Neural progenitor cell (in vitro differentiated cells): ENCODE data around the gene SNX10. TPM values are rescaled to one million over a fixed set of nuclear protein-coding genes. Genes with fewer than 3 reads are reported as not detected.
A peak's percentile ranks its signal among the peaks of the same experiment; 100 is the strongest.
"Not testable (repeated sequence)": the region's sequence is repeated elsewhere in the genome, so short reads cannot be mapped to it uniquely, and the experiment has no call there.

Source experiments
- DNase-seq: peaks from one replicate; pipeline ENCODE4 v3.0.0-alpha.2; 2016; ENCODE audit warnings: low spot score
- H2AFZ ChIP-seq: fragments of 200-600 bp; sonication (generic); replicated peaks from 2 replicates; pipeline ENCODE4 v1.6.1; 2016; ENCODE audit warnings: antibody characterized with exemption
- H3F3A ChIP-seq: fragments of 200-600 bp; sonication (generic); 2 replicates; pipeline ENCODE4 v1.6.1; 2016; ENCODE audit warnings: antibody characterized with exemption, low read depth
- H3K27ac ChIP-seq: fragments of 200-600 bp; sonication (generic); 2 replicates; pipeline ENCODE4 v1.5.1; 2016; ENCODE audit warnings: mild to moderate bottlenecking
- H3K27me3 ChIP-seq: fragments of 200-600 bp; sonication (generic); 2 replicates; pipeline ENCODE4 v1.6.1; 2016; ENCODE audit warnings: mild to moderate bottlenecking, moderate library complexity
- H3K36me3 ChIP-seq: fragments of 200-600 bp; sonication (generic); 2 replicates; pipeline ENCODE4 v1.5.1; 2016
- H3K4me1 ChIP-seq: fragments of 200-600 bp; sonication (generic); 2 replicates; pipeline ENCODE4 v1.6.1; 2016; ENCODE audit warnings: mixed run types
- H3K4me2 ChIP-seq: fragments of 200-600 bp; sonication (generic); 2 replicates; pipeline ENCODE4 v1.6.1; 2016
- H3K4me3 ChIP-seq: fragments of 200-600 bp; sonication (generic); 2 replicates; pipeline ENCODE4 v1.5.1; 2016
- H3K79me2 ChIP-seq: fragments of 200-600 bp; sonication (generic); 2 replicates; pipeline ENCODE4 v1.6.1; 2016; ENCODE audit warnings: low read depth
- H3K9ac ChIP-seq: fragments of 200-600 bp; sonication (generic); 2 replicates; pipeline ENCODE4 v1.6.1; 2016
- H3K9me3 ChIP-seq: fragments of 200-600 bp; sonication (generic); 2 replicates; pipeline ENCODE4 v1.5.1; 2016; ENCODE audit warnings: low read depth
- H4K20me1 ChIP-seq: fragments of 200-600 bp; sonication (generic); 2 replicates; pipeline ENCODE4 v1.6.1; 2016; ENCODE audit warnings: low read depth
- H3K27ac Mint-ChIP-seq: 3 replicates; pipeline ENCODE4 v1.8.0; 2021; ENCODE audit warnings: mixed read lengths
- H3K27me3 Mint-ChIP-seq: 2 replicates; pipeline ENCODE4 v1.8.0; 2022; ENCODE audit warnings: low read depth, mild to moderate bottlenecking, inconsistent platforms, moderate library complexity, mixed read lengths; ENCODE audit not compliant: insufficient read depth
- H3K36me3 Mint-ChIP-seq: 3 replicates; pipeline ENCODE4 v1.8.0; 2021; ENCODE audit warnings: mixed read lengths
- H3K4me1 Mint-ChIP-seq: 3 replicates; pipeline ENCODE4 v1.8.0; 2021; ENCODE audit warnings: mixed read lengths
- H3K4me3 Mint-ChIP-seq: 3 replicates; pipeline ENCODE4 v1.8.0; 2021; ENCODE audit warnings: mild to moderate bottlenecking, moderate library complexity, mixed read lengths
- H3K9me3 Mint-ChIP-seq: 3 replicates; pipeline ENCODE4 v1.8.0; 2020; ENCODE audit warnings: mixed read lengths
- EZH2 ChIP-seq: fragments of 200-600 bp; sonication (generic); IDR thresholded peaks from 2 replicates; pipeline ENCODE4 v1.6.1; 2017; ENCODE audit warnings: antibody characterized with exemption, mild to moderate bottlenecking, moderate library complexity
- EZH2phosphoT487 ChIP-seq: fragments of 200-600 bp; sonication (generic); IDR thresholded peaks from 2 replicates; pipeline ENCODE4 v1.6.1; 2017; ENCODE audit warnings: antibody characterized with exemption
- total RNA-seq: library from RNA; depleted of rRNA; stranded (reverse); fragments of >200 nt; gene quantifications from 2 replicates; pipeline ENCODE4 v1.2.3, GENCODE V29; 2015; ENCODE audit warnings: low replicate concordance
- TF ChIP-seq, protein P1 (sequence below): fragments of 200-600 bp; sonication (generic); IDR thresholded peaks from 2 replicates; pipeline ENCODE4 v1.5.1; 2017; ENCODE audit warnings: antibody characterized with exemption, mild to moderate bottlenecking

Gene SNX10, protein sequence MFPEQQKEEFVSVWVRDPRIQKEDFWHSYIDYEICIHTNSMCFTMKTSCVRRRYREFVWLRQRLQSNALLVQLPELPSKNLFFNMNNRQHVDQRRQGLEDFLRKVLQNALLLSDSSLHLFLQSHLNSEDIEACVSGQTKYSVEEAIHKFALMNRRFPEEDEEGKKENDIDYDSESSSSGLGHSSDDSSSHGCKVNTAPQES
- total RNA-seq, result 19.5 and 29.6 TPM in 2 replicates

DNA sequence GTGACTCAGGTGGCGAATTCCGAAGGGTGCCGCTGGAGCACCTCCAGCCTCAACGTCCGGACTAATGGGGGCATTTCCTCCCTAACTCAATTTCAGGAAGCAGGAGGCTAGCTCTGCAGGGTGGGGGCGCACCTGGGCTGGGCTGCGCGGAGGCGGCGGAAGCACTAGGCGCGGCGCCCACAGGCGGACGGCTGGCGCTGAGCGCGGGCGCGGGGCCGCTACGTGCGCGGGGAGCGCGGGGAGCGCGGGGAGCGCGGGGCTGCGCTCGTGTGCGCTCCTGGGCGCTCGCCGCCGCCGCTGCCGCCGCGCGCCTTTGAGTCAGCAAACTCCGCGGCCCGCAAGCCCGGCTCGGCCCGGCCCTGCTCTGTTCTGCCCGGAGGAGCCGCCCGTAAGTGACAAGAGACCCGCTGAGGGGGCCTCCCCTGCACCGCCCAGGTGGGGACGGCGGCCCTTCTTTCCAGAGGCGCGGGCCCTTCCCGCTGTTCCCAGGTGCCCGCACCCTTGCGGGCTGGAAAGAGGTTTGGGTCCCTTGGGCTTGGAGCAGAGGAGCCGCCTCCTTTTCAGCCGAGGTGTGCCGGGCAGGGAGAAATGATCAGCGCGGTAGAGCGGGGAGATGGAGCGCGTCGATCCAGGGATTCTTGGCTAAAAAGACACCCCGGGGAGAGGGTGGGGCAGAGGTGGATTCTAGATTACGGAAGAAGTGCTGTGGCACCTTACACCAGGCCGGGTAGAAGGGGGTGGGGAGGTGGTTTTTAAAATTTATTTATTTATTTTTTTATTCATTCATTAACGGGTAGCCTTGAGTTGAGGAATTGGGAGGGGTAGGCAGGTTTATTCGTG, at the start of gene SNX10:
Gene SNX10, plus strand, starts transcription at position 164 of the 840 bp plus-strand sequence. CDS start 54,581 bp downstream, outside the sequence.
- no peaks in the 10 kb centered on the region for H3K9me3 Mint-ChIP-seq
- peak within 1 kb of the TSS; percentile 96 for H2AFZ ChIP-seq
- H3K36me3 ChIP-seq, result no peaks in the 10 kb centered on the region
- peaks cover 4% of the 10 kb centered on the region for H3K27me3 Mint-ChIP-seq
- no peaks in the 10 kb centered on the region for H3K36me3 Mint-ChIP-seq
- no peaks in the 10 kb centered on the region for H3K9me3 ChIP-seq
- no peak within 1 kb of the TSS for H3K27ac Mint-ChIP-seq
- H3K79me2 ChIP-seq, result no peaks in the 10 kb centered on the region
- H3K27ac ChIP-seq, result no peak within 1 kb of the TSS
- H4K20me1 ChIP-seq, result no peaks in the 10 kb centered on the region
- H3K4me3 Mint-ChIP-seq, result peak within 1 kb of the TSS; percentile 90
- peak within 1 kb of the TSS; percentile 83 for H3K4me2 ChIP-seq
- H3K4me1 ChIP-seq, result peaks cover 5% of the 10 kb centered on the region
- peak; percentile 88 for DNase-seq
- H3K4me1 Mint-ChIP-seq, result peaks cover 7% of the 10 kb centered on the region
- no peak within 1 kb of the TSS for H3K9ac ChIP-seq
- no peaks in the 10 kb centered on the region for H3K27me3 ChIP-seq
- no peak for TF ChIP-seq EZH2phosphoT487
- TF ChIP-seq, protein P1, sequence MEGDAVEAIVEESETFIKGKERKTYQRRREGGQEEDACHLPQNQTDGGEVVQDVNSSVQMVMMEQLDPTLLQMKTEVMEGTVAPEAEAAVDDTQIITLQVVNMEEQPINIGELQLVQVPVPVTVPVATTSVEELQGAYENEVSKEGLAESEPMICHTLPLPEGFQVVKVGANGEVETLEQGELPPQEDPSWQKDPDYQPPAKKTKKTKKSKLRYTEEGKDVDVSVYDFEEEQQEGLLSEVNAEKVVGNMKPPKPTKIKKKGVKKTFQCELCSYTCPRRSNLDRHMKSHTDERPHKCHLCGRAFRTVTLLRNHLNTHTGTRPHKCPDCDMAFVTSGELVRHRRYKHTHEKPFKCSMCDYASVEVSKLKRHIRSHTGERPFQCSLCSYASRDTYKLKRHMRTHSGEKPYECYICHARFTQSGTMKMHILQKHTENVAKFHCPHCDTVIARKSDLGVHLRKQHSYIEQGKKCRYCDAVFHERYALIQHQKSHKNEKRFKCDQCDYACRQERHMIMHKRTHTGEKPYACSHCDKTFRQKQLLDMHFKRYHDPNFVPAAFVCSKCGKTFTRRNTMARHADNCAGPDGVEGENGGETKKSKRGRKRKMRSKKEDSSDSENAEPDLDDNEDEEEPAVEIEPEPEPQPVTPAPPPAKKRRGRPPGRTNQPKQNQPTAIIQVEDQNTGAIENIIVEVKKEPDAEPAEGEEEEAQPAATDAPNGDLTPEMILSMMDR, result peak; percentile 48
- H3K4me3 ChIP-seq, result peak within 1 kb of the TSS; percentile 81
- H3F3A ChIP-seq, result peaks cover 5% of the 10 kb centered on the region

DNA sequence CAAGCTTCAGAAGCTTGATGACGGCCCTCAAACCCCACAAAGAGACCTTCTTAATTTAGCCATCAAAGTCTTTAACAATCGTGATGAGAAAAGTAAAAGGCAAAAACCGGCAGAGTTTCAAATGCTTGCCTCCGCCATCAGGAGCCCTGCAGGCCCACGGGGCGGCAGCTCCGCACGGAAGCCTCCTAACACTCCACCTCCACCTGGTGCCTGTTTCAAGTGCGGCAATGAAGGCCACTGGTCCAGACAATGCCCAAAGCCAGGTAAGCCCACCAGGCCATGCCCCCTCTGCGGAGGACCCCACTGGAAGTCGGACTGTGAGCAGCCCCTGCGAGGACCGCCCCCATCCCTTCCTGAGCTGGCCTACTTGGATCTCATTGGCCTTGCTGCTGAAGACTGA, 46.5 kb upstream of the SNX10 start:
- Mint-ChIP-seq H3K9me3 (no peaks in the 10 kb centered on the region), H3K4me1 (no peaks in the 10 kb centered on the region), H3K27me3 (peaks cover 3% of the 10 kb centered on the region), H3K36me3 (no peaks in the 10 kb centered on the region), H3K4me3 (no peak overlapping the region), H3K27ac (no peak overlapping the region)
- no peaks in the 10 kb centered on the region for H3K79me2 ChIP-seq
- no peaks in the 10 kb centered on the region for H3K4me1 ChIP-seq
- H3K36me3 ChIP-seq, result no peaks in the 10 kb centered on the region
- no peaks in the 10 kb centered on the region for H3F3A ChIP-seq
- no peak overlapping the region for H3K4me3 ChIP-seq
- H3K9me3 ChIP-seq, result no peaks in the 10 kb centered on the region
- no peak overlapping the region for H3K9ac ChIP-seq
- H2AFZ ChIP-seq, result no peak overlapping the region
- H3K27me3 ChIP-seq, result no peaks in the 10 kb centered on the region
- H3K27ac ChIP-seq, result no peak overlapping the region
- no peak for TF ChIP-seq EZH2phosphoT487
- no peak for TF ChIP-seq EZH2
- TF ChIP-seq, protein P1, result no peak
- H4K20me1 ChIP-seq, result no peaks in the 10 kb centered on the region
- no peak for DNase-seq
- H3K4me2 ChIP-seq, result no peak overlapping the region

DNA sequence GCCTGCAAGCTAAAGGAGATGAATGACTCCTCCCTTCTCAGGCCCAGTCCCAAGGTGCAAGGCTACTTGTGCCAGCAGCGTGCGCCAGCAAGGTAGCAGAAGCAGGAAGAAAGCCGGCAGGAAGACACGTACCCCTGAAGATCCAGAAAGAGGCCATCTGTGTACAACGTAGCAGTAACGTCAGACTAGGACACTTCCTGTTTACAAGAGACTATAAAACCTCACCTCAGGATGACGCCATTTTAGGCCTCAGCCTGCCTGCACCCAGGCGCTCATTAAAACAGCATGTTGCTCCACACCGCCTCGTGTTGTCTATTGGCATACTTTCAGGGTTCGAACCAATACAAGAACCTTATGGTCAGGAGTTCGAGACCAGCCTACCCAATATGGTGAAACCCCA, 41.4 kb upstream of the SNX10 start:
- DNase-seq, result no peak
- no peaks in the 10 kb centered on the region for H3K9me3 ChIP-seq
- peaks cover 2% of the 10 kb centered on the region for H3K27me3 Mint-ChIP-seq
- no peaks in the 10 kb centered on the region for H3K9me3 Mint-ChIP-seq
- no peaks in the 10 kb centered on the region for H4K20me1 ChIP-seq
- H3K4me2 ChIP-seq, result no peak overlapping the region
- H2AFZ ChIP-seq, result no peak overlapping the region
- no peaks in the 10 kb centered on the region for H3F3A ChIP-seq
- no peaks in the 10 kb centered on the region for H3K4me1 ChIP-seq
- H3K9ac ChIP-seq, result no peak overlapping the region
- H3K27ac ChIP-seq, result no peak overlapping the region
- H3K4me3 ChIP-seq, result no peak overlapping the region
- H3K79me2 ChIP-seq, result no peaks in the 10 kb centered on the region
- no peaks in the 10 kb centered on the region for H3K36me3 Mint-ChIP-seq
- peaks cover 2% of the 10 kb centered on the region for H3K4me1 Mint-ChIP-seq
- TF ChIP-seq EZH2phosphoT487 (no peak), EZH2 (no peak)
- TF ChIP-seq, protein P1, result no peak
- H3K27me3 ChIP-seq, result no peaks in the 10 kb centered on the region
- peak overlapping the region; percentile 54 for H3K27ac Mint-ChIP-seq
- no peaks in the 10 kb centered on the region for H3K36me3 ChIP-seq
- no peak overlapping the region for H3K4me3 Mint-ChIP-seq

DNA sequence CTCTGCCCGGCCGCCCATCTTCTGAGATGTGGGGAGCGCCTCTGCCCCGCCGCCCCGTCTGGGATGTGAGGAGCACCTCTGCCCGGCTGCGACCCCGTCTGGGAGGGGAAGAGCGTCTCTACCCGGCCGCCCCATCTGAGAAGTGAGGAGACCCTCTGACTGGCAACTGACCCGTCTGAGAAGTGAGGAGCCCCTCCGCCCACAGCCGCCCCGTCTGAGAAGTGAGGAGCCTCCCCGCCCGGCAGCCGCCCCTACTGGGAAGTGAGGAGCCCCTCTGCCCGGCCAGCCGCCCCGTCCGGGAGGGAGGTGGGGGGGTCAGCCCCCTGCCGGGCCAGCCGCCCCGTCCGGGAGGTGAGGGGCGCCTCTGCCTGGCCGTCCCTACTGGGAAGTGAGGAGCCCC, 29.8 kb upstream of the SNX10 start:
- not testable (repeated sequence) for H3K4me3 Mint-ChIP-seq, H3K27ac ChIP-seq, H3K9me3 ChIP-seq, H3K4me2 ChIP-seq, H3K4me3 ChIP-seq, H3F3A ChIP-seq, H3K79me2 ChIP-seq, H3K27ac Mint-ChIP-seq, H2AFZ ChIP-seq, H3K27me3 ChIP-seq, H3K36me3 ChIP-seq, H3K4me1 ChIP-seq, H3K9ac ChIP-seq, H3K36me3 Mint-ChIP-seq, H4K20me1 ChIP-seq, DNase-seq, H3K4me1 Mint-ChIP-seq, H3K27me3 Mint-ChIP-seq
- H3K9me3 Mint-ChIP-seq, result peaks cover 28% of the 10 kb centered on the region
